ENCODE measurements around the gene TBC1D21.

TBC1D21 gene

DNA sequence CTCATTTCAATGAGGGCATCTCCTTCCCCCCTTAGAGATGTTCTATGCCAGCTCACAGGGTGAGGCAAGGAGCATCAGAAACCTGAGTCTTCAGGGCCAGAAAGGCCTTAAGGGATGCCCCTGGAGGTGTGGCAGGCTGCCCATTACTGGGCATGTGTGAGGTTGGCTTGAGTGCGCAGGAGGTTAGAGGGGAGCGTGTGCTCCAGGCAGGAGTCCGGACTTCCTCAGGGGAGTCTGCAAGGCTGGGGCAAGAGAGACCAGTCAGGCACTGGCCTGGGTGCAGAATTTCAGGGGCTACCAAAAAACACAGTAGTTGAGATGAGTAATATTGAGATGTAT lies 54.8 kb downstream of the TBC1D21 start:
- no peak for DNase-seq (ENCODE audit: low read depth in 2 of 2)
- peak overlapping the region; percentile 60 to 78 for H3K4me3 ChIP-seq (replicated peaks in 1 of 2; ENCODE audit: low read depth in 2 of 2, low read length in 2 of 2)
- TF ChIP-seq, protein P1, sequence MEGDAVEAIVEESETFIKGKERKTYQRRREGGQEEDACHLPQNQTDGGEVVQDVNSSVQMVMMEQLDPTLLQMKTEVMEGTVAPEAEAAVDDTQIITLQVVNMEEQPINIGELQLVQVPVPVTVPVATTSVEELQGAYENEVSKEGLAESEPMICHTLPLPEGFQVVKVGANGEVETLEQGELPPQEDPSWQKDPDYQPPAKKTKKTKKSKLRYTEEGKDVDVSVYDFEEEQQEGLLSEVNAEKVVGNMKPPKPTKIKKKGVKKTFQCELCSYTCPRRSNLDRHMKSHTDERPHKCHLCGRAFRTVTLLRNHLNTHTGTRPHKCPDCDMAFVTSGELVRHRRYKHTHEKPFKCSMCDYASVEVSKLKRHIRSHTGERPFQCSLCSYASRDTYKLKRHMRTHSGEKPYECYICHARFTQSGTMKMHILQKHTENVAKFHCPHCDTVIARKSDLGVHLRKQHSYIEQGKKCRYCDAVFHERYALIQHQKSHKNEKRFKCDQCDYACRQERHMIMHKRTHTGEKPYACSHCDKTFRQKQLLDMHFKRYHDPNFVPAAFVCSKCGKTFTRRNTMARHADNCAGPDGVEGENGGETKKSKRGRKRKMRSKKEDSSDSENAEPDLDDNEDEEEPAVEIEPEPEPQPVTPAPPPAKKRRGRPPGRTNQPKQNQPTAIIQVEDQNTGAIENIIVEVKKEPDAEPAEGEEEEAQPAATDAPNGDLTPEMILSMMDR (IDR thresholded peaks at IDR 0.05; ENCODE audit: low read depth, low read length): no peak

DNA sequence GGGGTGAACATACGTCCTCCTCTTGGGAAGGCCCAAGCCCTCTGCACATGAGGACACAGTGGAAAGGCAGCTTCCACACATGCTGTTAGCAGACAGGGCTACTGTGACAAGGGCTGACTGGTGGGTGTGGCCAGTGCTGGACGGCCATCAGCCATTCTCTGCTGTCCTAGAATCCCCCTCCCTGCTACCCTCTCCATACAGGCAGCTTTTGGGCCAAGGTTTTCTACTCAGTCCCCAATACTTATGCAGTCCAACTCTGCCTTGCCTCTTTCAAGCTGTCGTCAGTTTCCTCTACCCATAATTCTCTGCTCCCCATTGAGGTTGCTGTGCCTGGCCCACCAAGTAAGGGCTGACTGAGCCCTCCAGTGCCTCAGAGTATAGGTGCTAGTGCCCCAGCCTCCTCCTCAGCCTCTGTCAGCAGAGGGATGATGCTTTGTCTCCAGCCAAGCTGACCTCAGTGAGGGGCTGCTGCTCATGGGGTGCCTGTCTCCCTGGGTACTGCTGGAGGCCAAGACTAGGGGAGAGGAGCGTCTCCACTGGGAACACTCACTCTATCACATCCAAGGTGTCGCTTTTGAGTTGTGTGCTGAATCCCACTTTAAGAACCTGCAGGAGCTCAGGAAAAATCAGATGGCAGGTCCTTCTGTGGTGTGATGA lies 55.7 kb downstream of the TBC1D21 start:
- peak overlapping the region; percentile 12 to 78 for H3K4me3 ChIP-seq (replicated peaks in 1 of 2; ENCODE audit: low read depth in 2 of 2, low read length in 2 of 2)
- TF ChIP-seq, protein P1 (IDR thresholded peaks at IDR 0.05; ENCODE audit: low read depth, low read length): no peak
- no peak for DNase-seq (ENCODE audit: low read depth in 2 of 2)

DNA sequence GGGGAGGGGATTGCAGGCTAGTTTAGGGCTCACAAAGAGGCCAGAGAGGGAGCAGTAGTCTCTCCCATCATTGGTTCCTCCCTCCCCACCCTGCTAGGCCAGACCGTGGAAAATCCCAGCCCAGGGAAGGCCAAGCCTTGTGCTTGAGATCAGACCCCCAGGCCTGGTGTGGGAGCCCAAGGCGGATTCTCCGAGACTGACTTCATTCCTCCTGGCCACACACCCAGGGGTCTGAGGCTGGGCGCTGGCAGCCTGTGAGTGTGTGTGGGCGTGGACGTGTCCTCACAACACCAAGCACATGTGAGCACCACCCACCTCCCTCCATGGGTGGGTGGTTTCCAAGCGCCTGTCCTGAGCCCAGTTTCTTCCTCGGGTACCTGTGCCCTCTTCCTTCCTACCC lies 57.0 kb downstream of the TBC1D21 start:
- DNase-seq (ENCODE audit: low read depth in 2 of 2): peak; percentile 66 to 80

DNA sequence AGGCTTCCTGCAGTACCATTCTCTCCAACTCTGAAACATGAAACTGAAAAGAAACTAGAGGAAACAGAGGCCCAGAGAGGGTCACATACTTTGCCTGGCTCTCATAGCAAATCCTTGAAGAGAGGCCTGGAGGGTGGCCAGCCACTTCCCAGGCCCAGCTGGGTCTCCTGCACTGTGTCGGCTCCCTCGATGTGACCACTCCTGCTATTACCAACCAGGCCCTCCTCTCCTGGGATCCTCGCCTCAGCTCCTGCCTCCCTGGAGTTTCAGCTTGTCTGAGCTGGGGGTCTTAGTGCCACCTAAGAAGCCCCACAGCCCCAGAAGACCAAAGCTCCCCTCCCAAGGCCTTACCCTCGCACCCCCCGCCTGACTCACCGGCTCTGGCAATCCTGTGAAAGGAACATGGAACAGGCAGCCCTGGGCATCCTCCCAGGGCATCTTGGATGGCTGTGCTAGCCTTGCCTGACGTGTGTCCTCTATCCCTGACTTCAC lies 57.5 kb downstream of the TBC1D21 start:
- no peak overlapping the region for H3K4me3 ChIP-seq (replicated peaks in 1 of 2; ENCODE audit: low read depth in 2 of 2, low read length in 2 of 2)
- DNase-seq (ENCODE audit: low read depth in 2 of 2): peak in 1 of 2 donors; percentile 52
- TF ChIP-seq, protein P1 (IDR thresholded peaks at IDR 0.05; ENCODE audit: low read depth, low read length): no peak

More for the DNA sequence above, 57.0 kb downstream of the TBC1D21 start:
- no peak overlapping the region for H3K4me3 ChIP-seq (replicated peaks in 1 of 2; ENCODE audit: low read depth in 2 of 2, low read length in 2 of 2)
- TF ChIP-seq, protein P1 (IDR thresholded peaks at IDR 0.05; ENCODE audit: low read depth, low read length): no peak

DNA sequence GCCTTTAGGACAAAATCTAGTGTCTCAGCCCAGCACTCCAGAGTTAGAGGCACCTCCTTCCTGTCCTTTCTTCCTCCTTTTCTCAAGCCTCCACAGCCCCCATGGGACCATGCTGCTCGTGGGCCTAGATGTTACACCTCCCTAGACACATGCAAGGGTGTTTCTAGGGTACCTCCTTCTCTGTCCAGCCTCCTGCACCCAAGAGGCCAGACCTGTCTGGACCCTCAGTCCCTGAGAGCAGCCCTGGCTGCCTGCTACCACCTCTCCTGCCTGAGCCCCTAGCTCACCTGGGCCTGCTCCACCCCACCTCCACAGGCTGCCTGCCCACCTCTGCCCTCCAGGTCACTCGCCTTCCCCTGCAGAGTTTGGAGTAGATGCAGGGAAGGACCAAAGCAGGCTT lies 58.1 kb downstream of the TBC1D21 start:
- TF ChIP-seq, protein P1 (IDR thresholded peaks at IDR 0.05; ENCODE audit: low read depth, low read length): no peak
- no peak overlapping the region for H3K4me3 ChIP-seq (replicated peaks in 1 of 2; ENCODE audit: low read depth in 2 of 2, low read length in 2 of 2)
- no peak for DNase-seq (ENCODE audit: low read depth in 2 of 2)

DNA sequence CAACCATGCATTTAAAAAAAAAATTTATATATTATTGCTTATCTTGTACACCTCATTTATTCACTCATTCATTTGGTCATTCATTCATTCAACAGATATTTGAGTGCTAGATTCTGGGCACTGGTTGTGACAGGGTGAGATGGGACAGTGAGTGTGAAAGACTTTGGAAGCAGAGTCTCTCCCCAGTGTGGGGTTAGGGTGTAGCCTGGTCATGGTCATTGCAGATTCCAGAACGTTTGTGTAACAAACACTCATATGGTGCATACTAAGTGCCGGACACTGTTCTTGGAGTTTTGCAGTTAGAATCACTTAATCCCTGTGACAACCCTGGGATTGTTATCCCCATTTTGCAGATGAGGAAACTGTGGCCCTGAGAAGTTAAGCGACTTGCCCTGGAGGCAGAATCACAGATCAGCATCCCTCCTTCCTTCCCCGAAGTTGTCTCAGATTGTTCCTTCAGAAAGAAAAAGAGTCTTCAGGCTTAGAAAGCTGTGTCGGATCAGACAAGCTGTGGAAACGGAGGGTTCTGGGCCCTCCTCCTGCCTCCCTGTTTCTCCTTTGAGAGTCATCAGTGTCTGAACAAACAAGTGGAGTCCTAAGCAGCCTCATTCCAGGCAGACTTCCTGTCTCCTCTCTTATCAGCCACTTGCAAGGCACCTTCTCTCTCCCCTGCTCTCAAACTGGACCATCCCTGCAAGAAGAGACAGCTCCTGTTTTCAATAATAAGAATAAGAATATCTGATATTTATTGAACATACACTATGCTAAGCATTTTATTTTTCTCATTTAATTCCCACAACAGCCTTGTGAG lies 59.2 kb downstream of the TBC1D21 start:
- no peak overlapping the region for H3K4me3 ChIP-seq (replicated peaks in 1 of 2; ENCODE audit: low read depth in 2 of 2, low read length in 2 of 2)
- peak in 1 of 2 donors; percentile 22 for DNase-seq (ENCODE audit: low read depth in 2 of 2)
- TF ChIP-seq, protein P1 (IDR thresholded peaks at IDR 0.05; ENCODE audit: low read depth, low read length): no peak
